ELF-1 (cell line): Measurements from ENCODE around the gene PISD.
"Not testable (repeated sequence)": the region's sequence is repeated elsewhere in the genome, so short reads cannot be mapped to it uniquely, and the experiment has no call there.

Experiments used
- DNase-seq: peaks from one replicate; pipeline ENCODE4 v3.0.0-alpha.2; 2016; ENCODE audit warnings: low read depth, low spot score

The PISD gene

GRCh38 chr22:31661851-31662667 lies at the start of gene PISD:
PISD (minus strand) TSS chr22:31662215; CDS start chr22:31662208, 7 bp downstream.
- peak; percentile 99 for DNase-seq

- DNase-seq: not testable (repeated sequence)
Observed at GRCh38 chr22:31711226-31711625, 49.2 kb upstream of the PISD start.

- DNase-seq: no peak
Observed at GRCh38 chr22:31707519-31707918, 45.5 kb upstream of the PISD start.

- no peak for DNase-seq
Observed at GRCh38 chr22:31695423-31695822, 33.4 kb upstream of the PISD start.

- not testable (repeated sequence) for DNase-seq
Observed at GRCh38 chr22:31694046-31694445, 32.0 kb upstream of the PISD start.

GRCh38 chr22:31692186-31692886 lies 30.3 kb upstream of the PISD start:
- DNase-seq: no peak

GRCh38 chr22:31691408-31691807 lies 29.4 kb upstream of the PISD start:
- no peak for DNase-seq

- no peak for DNase-seq
Observed at GRCh38 chr22:31683181-31684105, 21.4 kb upstream of the PISD start.

GRCh38 chr22:31682751-31683150 lies 20.7 kb upstream of the PISD start:
- no peak for DNase-seq

- DNase-seq: no peak
Observed at GRCh38 chr22:31681349-31682345, 19.6 kb upstream of the PISD start.

- no peak for DNase-seq
Observed at GRCh38 chr22:31680861-31681341, 18.9 kb upstream of the PISD start.

GRCh38 chr22:31678748-31679147 lies 16.7 kb upstream of the PISD start:
- DNase-seq: no peak

GRCh38 chr22:31676700-31677099 lies 14.7 kb upstream of the PISD start:
- peak; percentile 98 for DNase-seq

- DNase-seq: not testable (repeated sequence)
Observed at GRCh38 chr22:31674219-31674618, 12.2 kb upstream of the PISD start.

GRCh38 chr22:31668849-31669248 lies 6.8 kb upstream of the PISD start:
- not testable (repeated sequence) for DNase-seq

GRCh38 chr22:31662668-31663037 lies 638 bp upstream of the PISD start:
- DNase-seq: no peak

GRCh38 chr22:31660860-31661341 lies 1.1 kb downstream of the PISD start:
- DNase-seq: not testable (repeated sequence)

- DNase-seq: no peak
Observed at GRCh38 chr22:31659246-31659645, 2.8 kb downstream of the PISD start.

GRCh38 chr22:31654408-31654807 lies 7.6 kb downstream of the PISD start:
- no peak for DNase-seq

GRCh38 chr22:31653944-31654343 lies 8.1 kb downstream of the PISD start:
- no peak for DNase-seq
